Glutamatergic neuron (in vitro differentiated cells): ENCODE data around the gene MBP. TPM values are rescaled to one million over a fixed set of nuclear protein-coding genes. Genes with fewer than 3 reads are reported as not detected.

Experiments used
- DNase-seq: peaks from one replicate; pipeline ENCODE4 v3.0.0; 2022
- H3K27ac Mint-ChIP-seq: one replicate; pipeline ENCODE4 v1.8.0; 2020; ENCODE audit warnings: mild to moderate bottlenecking, mixed read lengths, inconsistent platforms; ENCODE audit not compliant: unreplicated experiment
- H3K27me3 Mint-ChIP-seq: one replicate; pipeline ENCODE4 v1.8.0; 2020; ENCODE audit warnings: mild to moderate bottlenecking, moderate library complexity, mixed read lengths, inconsistent platforms; ENCODE audit not compliant: unreplicated experiment
- H3K36me3 Mint-ChIP-seq: one replicate; pipeline ENCODE4 v1.8.0; 2020; ENCODE audit warnings: mild to moderate bottlenecking, mixed read lengths, inconsistent platforms; ENCODE audit not compliant: unreplicated experiment
- H3K4me1 Mint-ChIP-seq: one replicate; pipeline ENCODE4 v1.8.0; 2020; ENCODE audit warnings: mild to moderate bottlenecking, low read depth, mixed read lengths, inconsistent platforms; ENCODE audit not compliant: unreplicated experiment
- H3K4me3 Mint-ChIP-seq: one replicate; pipeline ENCODE4 v1.8.0; 2020; ENCODE audit warnings: mild to moderate bottlenecking, mixed read lengths, inconsistent platforms; ENCODE audit not compliant: unreplicated experiment
- H3K9me3 Mint-ChIP-seq: one replicate; pipeline ENCODE4 v1.8.0; 2020; ENCODE audit warnings: mild to moderate bottlenecking, moderate library complexity, mixed read lengths, inconsistent platforms; ENCODE audit not compliant: unreplicated experiment
- CTCF ChIP-seq: fragments of 200-600 bp; sonication (generic); IDR thresholded peaks from one replicate; pipeline ENCODE4 v1.5.0; 2021; ENCODE audit not compliant: partially characterized antibody, unreplicated experiment
- total RNA-seq: library from RNA; stranded (reverse); fragmentation: NEBNext Ultra II Directional; extraction: Animal tissue kit (Norgen Biotek cat#: 25700); gene quantifications from one replicate; pipeline ENCODE4 v1.2.1, GENCODE V29; 2021; ENCODE audit not compliant: unreplicated experiment

Gene MBP
- total RNA-seq, 1 donor from 2014 or later, result 82.6 TPM

DNA sequence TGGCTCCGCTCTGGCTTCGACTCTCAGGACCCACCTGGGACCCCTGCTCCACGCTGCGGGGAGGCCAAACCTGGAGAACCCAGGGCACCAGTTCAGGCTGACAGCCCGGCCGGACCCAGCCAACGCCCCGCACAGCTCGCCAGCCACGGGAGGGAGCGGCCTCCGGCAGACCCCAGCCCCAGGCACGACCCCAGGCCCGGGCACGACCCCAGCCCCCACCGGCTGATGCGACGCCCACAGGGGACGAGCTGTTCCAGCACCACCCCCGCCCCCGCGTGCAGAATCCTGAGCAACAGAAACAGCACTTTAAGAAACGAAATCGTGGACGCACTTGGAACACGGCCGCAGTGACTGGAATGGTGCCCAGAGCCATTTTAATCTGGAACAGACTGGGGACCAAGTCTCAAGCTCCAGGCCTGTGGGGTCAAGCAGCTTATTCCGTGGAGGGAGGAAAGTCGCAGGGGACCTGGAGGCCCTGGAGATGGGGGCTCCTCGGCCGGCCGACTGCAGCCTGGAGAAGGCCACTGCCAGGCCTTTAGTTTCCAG lies 74.2 kb downstream of the MBP start:
- no peak overlapping the region for H3K4me3 Mint-ChIP-seq
- TF ChIP-seq CTCF, result no peak
- H3K27ac Mint-ChIP-seq, result no peak overlapping the region
- DNase-seq, result no peak
- H3K4me1 Mint-ChIP-seq, result peaks cover 52% of the 10 kb centered on the region
- peaks cover 10% of the 10 kb centered on the region for H3K36me3 Mint-ChIP-seq
- peaks cover 18% of the 10 kb centered on the region for H3K27me3 Mint-ChIP-seq
- peaks cover 26% of the 10 kb centered on the region for H3K9me3 Mint-ChIP-seq

GRCh38 chr18:77057006-77057395 lies 75.6 kb downstream of the MBP start:
- peak overlapping the region; percentile 43 for H3K4me3 Mint-ChIP-seq
- peaks cover 58% of the 10 kb centered on the region for H3K4me1 Mint-ChIP-seq
- peaks cover 28% of the 10 kb centered on the region for H3K9me3 Mint-ChIP-seq
- H3K27ac Mint-ChIP-seq, result peak overlapping the region; percentile 81
- DNase-seq, result peak; percentile 49
- H3K27me3 Mint-ChIP-seq, result peaks cover 20% of the 10 kb centered on the region
- no peak for TF ChIP-seq CTCF
- H3K36me3 Mint-ChIP-seq, result no peaks in the 10 kb centered on the region

GRCh38 chr18:77056344-77057005 lies 76.1 kb downstream of the MBP start:
- no peak for TF ChIP-seq CTCF
- Mint-ChIP-seq H3K9me3 (peaks cover 30% of the 10 kb centered on the region), H3K36me3 (no peaks in the 10 kb centered on the region), H3K4me3 (peak overlapping the region; percentile 43), H3K4me1 (peaks cover 60% of the 10 kb centered on the region), H3K27ac (peak overlapping the region; percentile 81), H3K27me3 (peaks cover 20% of the 10 kb centered on the region)
- DNase-seq, result no peak

DNA sequence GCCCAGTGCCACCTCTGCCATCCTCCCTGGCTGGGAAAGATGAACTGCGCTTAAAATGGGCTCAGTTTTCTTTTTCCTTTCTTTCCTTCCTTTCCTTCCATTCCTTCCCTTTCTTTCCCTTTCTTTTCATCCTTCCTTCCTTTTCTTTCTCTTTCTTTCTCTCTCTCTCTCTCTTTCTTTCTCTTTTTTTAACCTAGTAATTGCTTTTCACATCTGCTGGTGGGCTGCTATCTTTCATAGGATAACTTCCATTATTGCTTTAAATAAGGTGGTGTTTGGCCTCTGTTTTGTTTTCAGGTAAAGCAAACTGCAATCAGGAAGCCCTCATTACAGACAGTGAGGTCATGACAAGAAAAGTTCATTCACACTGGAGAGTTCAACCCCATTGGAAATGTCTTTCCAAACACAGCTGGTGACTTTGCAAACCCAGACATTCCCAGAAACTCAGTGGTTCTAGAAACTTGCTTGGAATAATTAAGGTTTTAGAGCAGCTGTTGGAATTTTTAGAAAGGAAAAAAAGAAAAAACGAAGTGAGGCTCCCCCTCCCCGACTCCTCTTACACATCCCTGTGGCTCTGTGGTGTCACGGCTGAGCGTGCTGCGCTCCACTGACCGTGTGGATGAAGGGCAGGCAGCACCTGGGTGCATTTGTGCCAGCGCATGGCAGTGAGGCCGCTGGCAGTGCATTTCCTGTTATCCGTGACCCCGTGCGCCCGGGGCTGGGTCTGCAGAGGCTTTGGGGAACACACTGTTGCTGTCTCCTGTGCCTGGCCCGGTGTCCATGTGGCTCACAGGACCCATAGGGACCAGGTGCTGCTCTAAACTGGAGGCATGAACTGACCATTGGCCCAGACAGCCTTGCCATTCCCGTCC lies 76.9 kb downstream of the MBP start:
- Mint-ChIP-seq H3K27ac (peak overlapping the region; percentile 85), H3K4me3 (peak overlapping the region; percentile 56)
- DNase-seq, result no peak

More for the DNA sequence above, 76.9 kb downstream of the MBP start:
- Mint-ChIP-seq H3K9me3 (peaks cover 30% of the 10 kb centered on the region), H3K27me3 (peaks cover 20% of the 10 kb centered on the region), H3K4me1 (peaks cover 63% of the 10 kb centered on the region), H3K36me3 (no peaks in the 10 kb centered on the region)
- no peak for TF ChIP-seq CTCF
